D721Med (cell line): ENCODE results near the gene ATE1.

Experiments
- DNase-seq: peaks from one replicate; pipeline ENCODE4 v3.0.0; 2011; ENCODE audit warnings: low spot score; ENCODE audit not compliant: insufficient read length
- FAIRE-seq: peaks from 2 replicates; lab custom pipeline; 2011; peaks lifted over from hg19 to GRCh38; lab: Jason Lieb, UNC
- CTCF ChIP-seq: IDR thresholded peaks from 2 replicates; pipeline ENCODE4 v1.5.1; 2012; ENCODE audit warnings: mild to moderate bottlenecking, control low read depth; ENCODE audit not compliant: insufficient read depth; ENCODE audit errors: missing control alignments

Gene ATE1

GRCh38 chr10:121914661-121915060, 13.2 kb downstream of the ATE1 start:
- no peak for FAIRE-seq
- no peak for TF ChIP-seq CTCF
- no peak for DNase-seq

GRCh38 chr10:121911421-121911697, 16.5 kb downstream of the ATE1 start:
- no peak for FAIRE-seq
- TF ChIP-seq CTCF, result no peak
- no peak for DNase-seq

- no peak for FAIRE-seq
- TF ChIP-seq CTCF, result no peak
Observed at GRCh38 chr10:121910673-121911420, 17.0 kb downstream of the ATE1 start.

GRCh38 chr10:121904888-121905287, 22.9 kb downstream of the ATE1 start:
- DNase-seq (no peak), FAIRE-seq (no peak)
- no peak for TF ChIP-seq CTCF

More at GRCh38 chr10:121910673-121911420, 17.0 kb downstream of the ATE1 start:
- no peak for DNase-seq

- DNase-seq (no peak), FAIRE-seq (no peak)
- peak; percentile 74 for TF ChIP-seq CTCF
Observed at GRCh38 chr10:121900443-121901174, 27.2 kb downstream of the ATE1 start.

GRCh38 chr10:121899727-121900126, 28.1 kb downstream of the ATE1 start:
- DNase-seq (no peak), FAIRE-seq (no peak)
- no peak for TF ChIP-seq CTCF

- TF ChIP-seq CTCF, result no peak
- DNase-seq, result no peak
- no peak for FAIRE-seq
Observed at GRCh38 chr10:121891103-121891502, 36.7 kb downstream of the ATE1 start.
